Ureter (tissue), 1 donor: ENCODE data around the gene HJURP. TPM values are rescaled to one million over a fixed set of nuclear protein-coding genes. Genes with fewer than 3 reads are reported as not detected.

Experiments used
- DNase-seq: peaks from one replicate; pipeline ENCODE4 v3.0.0-alpha.2; 2020; ENCODE audit warnings: low spot score
- total RNA-seq: library from RNA; stranded (reverse); gene quantifications from one replicate; pipeline ENCODE4 v1.2.4, GENCODE V29; 2023
- donor health status: DM: yes; HTN: yes; CAD: no.

The HJURP gene
- total RNA-seq, 1 donor from 2014 or later, result 0.31 TPM

DNA sequence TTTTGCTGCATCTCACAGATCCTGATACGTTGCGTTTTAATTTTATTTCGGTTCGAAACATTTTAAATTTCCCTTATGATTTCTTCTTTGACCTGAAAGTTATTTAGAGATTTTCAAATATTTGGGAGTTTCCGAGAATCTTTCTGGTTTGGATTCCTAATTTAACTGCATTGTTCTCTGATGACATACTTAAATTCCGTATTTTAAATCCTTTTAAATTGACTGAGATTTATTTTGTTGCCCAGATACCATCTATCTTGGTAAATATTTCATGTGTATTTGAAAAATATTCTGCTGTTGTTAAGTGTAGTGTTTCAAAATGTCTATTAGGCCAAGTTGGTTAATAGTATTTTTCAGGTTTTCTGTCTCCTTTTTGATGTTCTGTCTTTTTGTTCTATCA lies 38.5 kb downstream of the HJURP start:
- DNase-seq, result no peak

DNA sequence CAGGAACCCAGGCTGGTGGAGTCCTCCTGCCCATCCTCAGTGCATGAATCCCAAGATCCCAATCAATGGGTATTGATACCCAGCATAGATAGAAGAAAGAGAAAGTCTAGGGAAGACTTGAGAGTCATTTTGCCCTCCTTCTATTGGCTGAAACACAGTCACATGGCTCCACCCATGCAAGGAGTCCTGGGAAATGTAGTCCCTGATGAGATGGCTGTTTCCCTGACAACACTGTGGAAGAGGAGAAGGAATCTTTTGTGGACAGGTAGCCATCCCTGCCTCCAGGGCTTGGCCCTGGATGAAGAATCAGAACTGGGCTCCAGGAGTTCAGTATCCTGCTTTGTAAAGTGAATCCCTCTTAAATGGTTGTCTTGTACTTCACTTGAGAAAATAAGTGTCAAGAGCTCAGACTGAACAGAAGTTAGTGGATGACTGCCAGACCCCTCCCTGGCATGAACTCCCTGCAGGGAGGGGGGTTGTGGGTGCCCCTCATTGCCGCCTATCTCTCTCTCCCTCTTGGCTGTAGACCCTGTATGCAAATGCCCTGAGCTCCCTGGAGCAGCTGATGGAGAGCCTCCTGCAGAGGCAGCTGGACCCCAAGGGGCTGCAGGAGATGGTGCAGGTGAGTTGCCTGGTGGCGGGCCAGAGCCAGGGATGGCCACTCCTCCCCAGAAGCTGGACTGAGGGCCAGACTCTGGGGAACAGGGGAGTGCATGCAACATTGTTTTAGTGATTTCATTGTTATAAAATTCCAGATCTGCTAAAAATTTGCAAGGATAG lies 40.1 kb downstream of the HJURP start:
- no peak for DNase-seq

DNA sequence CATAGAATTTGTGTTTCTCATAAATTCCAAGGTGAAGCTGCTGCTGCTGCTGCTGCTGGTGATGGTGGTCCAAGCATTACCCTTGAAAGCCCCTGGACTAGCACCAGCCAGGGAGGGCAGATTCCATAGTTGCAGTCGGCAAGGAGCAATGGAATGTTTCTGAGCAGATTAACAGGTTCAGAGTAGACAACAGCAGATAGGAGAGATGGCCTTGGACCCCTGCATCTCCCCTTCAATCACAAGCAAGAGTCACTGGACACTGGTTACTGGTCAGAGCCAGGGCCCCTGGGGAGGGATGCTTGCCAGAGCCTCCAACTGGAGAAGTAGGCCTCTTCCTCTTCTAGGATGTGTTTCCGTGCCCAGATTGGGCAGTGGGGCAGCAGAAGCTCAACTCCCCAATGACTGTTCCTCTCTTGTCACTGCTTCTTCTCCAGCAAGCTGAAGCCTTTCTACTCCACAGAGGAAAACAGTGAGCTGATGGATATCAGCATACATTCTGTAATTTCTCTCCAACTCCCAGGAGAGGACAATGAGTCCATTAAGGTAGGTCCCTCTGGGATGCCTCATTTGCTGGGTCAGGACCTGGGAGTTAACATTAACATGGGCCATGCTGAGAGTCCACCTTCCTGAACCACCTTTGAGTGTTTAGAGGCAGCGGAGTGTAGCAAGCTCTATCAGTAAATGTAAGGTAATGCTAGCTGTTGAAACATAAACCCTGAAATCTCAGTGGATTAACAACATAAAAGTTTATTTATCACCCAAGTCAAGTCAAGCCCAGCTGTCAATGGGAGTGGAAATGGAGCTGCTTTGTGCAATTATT lies 40.9 kb downstream of the HJURP start:
- DNase-seq, result no peak

DNA sequence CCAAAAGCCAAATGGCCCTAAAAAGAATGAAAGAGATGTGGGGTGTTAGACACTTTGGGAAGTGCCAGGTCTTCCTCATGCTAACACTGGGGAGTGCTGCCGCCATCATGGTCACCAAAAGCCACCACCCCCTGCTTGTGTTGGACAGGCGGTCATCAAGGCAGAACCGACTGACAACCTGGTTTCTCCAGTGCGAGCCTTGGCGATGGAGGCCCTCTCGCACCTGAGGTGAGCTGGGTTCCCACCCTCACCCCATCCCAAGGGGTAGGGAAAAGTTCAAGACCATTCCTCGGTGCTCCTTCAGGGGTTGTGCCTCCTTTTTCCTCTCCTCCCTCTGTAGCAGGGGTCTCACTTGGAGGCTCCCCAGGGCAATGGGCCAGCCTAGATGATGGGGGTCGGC lies 42.6 kb downstream of the HJURP start:
- DNase-seq, result no peak

DNA sequence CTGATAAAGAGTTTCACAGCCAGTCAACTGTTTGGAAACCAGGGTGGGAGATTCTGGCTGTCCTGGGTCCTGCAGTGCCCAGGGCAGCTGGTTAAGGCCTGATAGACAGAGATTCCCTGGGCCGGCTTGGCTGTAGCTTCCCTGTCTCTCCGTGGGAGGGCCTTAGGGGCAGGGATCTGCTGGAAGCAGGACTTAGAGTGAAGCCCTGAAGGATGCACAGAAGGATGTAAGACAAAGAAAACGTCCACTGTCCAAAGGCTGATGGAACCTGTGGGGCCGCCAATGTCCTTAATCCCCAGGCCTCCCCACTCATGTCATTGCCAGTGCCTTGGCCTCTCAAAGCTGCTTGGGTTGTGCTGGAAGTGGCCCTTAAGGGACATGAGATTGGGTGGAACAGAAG lies 43.2 kb downstream of the HJURP start:
- DNase-seq, result no peak

DNA sequence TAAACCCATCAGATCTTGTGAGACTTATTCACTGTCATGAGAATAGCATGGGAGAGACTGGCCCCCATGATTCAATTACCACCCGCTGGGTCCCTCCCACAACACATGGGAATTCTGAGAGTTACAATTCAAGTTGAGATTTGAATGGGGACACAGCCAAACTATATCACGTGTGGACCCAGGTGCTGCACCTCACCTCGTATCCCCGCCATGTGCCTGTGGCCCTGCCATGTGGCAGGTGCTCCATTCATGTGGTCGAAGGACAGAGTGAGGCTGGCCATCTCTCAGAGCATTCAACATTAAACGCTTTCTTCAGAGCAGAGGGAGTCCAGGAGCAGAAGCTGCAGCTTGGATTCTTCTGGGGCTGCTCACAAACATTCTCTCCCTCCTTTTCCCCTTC lies 44.0 kb downstream of the HJURP start:
- DNase-seq, result no peak

DNA sequence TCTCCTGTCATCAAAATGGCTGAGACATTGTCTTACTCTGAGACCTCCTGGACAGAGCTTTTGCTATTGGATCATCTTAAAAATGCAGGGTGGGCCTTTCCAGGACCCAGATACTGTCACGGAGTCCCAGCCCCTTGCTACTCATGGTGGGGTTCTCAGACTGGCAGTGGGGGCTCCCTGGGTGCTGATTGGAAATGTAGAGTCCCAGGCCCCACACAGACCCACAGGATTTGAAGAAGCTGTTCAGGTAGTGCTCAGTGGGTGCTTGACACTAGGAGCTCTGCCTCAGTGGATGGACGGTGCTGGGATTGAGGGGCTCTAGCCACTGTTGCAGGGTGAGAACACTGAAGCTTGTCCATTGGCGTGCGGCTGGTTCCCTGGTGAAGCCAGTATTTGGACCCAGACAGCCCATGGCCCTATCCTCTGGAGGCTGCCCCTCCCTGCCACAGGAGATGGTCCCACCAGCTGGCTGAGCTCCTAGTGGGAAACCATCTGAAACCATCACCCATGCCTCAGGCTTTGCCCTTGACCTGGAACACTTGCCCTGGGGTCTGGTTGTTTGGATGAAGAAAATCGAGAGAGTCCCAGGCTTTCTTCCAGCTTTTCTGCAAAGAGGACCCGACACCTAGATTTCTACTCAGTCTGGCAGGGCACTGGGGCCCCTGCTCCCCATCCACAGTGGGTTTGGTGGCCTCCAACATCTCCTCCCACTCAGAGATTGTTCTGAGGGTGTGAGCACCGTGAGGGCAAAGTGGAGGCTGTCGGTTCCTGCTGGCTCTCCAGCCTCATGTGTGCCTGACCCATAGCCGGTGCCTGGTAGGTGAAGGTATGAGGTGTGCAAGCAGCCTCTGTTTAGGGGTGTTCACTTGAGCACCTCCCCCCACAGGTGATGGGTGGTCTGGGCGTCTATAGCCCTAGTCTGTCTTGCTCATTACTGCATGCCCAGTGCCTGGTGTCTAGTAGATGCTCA lies 46.1 kb downstream of the HJURP start:
- DNase-seq, result peak; percentile 17

DNA sequence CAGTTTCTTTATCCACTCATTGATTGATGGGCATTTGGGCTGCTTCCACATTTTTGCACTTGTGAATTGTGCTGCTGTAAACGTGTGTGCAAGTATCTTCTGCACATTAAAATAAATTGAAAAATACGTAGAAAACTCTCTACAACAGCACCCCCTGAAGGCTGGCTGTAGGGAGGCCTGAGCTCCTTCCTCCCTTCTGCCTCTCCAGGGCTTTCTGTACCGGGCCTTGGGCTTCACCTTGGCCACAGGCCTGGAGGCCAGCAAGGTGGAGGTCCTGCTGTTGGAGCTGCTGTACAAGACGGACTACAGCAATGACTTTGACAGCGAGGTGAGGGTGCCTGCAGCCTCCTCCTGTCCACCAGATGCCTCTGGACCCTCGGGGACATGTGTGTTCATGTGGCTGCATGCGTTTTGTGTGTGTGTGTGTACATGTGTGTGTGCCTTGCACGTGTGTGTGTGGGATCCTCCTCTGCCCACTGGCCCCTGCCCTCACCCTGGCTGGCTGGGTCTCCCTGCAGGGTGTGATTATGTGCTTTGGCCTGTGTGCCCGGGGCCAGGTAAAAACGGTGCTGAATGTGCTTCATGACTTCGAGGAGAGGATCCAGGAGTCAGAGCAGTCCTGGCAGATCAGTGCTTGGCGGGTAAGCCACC lies 47.0 kb downstream of the HJURP start:
- DNase-seq, result no peak

DNA sequence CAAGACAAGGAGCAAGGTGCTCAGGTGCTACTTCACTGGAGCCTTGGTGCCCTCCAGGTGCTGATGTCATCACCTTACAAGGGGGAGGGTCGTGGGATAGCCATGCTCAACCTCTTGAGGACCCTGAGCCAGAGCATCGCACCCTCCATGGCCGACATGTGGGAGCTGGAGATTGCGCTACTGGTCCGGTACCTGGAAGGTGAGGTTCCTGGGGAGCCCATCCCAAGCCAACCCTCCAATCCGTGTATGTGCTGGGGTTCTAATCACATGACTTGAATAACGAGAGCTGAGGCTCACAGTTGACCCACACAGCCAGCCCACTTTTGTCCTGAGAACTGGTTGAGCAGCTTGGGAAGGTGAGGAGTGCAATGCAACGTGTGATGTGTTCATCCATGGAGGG lies 50.3 kb downstream of the HJURP start:
- DNase-seq, result peak; percentile 40

DNA sequence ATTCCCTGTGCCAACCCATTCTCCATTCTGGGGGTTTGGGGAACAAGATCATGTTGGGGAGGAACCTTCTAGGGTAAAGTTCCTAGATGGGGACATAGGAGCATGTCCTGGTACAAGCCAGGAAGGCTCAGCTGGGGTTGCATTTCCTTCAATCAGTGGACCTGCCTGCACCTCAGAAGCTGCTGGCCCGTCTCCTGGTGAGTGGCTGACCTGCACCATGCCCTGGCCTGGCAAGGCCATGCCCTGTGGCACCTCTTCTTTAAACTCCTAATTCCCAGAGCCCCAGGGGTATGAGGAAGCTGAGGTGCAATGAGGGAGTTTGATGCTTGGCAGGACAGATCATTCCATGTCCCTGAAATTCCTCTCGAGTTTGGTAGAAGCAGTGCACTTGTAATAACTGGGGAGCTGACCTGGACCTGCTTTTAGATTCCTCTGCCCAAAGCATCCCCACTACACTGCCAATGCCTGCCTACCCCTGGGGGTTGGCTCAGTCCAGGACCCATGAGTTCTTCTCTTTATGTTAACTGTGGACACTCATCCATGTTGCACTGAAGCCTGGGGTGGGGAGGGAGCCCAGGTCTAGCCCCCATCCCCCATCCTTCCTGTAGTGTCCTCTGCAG lies 50.9 kb downstream of the HJURP start:
- no peak for DNase-seq

DNA sequence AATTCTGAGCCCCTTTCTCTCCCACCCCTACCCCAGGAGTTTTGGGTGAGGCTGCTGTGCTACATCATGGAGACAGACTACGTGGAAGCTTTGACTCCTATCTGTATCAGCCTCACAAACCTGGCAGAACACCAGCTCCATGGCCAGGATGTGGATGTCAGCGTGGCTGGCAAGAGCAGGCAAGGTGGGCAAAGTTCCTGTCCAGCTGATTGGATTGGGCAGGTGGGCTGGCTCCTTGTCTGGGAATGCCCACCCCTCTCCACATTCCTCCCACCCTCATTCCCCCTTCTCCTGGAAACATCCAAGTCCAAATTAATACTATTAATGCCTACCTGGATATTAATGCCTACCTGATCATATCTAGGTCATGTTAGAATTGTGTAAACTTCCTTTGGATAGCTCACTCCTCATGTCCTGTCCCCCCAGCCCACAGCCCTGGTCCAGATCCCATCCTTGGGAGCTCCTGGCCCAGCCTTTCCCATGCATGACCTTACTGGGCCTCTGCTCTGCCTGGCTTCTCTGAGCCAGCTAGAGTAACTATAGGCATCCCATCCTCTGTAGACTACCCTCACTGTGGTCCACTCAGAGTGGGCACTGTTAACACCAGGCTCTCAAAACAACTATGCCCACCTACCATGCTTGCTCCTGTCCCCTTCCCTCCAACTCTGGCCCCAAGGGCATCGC lies 52.1 kb downstream of the HJURP start:
- no peak for DNase-seq

DNA sequence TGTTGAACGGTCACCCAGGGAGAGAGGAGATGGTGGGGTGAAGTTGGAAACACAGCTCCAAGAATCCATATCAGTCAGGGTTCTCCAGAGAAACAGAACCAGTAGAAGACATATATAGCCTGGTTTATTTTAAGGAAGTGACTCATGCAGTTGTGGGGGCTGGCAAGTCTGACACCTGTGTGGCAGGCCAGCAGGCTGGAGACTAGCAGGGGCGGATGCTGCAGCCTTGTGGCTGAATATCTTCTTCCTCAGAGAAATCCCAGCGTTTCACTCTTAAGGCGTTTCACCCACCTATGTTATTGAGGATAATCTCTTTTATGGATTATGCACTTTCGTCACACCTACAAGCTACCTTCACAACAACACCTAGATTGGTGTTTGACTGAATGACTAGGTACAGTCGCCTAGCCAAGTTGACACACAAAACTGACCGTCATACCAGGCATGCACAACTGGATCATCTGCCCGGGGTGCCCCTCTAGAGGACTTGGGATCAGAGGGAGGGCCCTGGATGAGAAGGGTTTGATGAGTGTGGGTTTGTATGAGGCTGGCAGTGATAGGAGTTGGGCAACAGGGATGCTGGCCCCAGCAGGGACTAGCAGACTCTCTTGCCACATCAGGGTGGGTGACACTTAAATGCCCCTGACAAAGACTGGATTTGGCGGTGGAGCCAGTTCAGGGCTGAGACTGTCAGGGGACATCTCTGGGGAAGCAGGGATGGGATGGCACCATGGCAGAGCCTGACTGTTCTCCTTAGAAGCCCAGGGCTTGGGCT lies 52.8 kb downstream of the HJURP start:
- DNase-seq, result no peak

DNA sequence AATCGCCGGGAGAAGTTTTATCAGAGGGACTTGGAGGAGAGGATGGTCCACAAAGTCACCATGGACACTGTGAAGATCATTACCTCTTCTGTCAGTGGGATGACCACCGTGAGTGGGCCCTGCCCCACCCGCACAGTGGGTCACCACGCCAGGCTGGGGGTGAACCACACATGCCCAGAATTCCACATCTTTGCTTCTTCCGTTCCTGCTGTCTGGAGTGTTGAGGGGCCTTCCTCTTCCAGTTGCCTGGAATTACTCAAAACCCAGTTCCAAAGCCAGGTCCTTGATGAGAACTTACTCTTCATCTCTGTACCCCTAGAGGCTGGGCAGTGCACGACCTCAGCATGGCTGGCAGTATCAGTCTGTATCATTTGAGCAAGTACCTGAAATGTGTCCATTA lies 54.1 kb downstream of the HJURP start:
- peak; percentile 20 for DNase-seq

DNA sequence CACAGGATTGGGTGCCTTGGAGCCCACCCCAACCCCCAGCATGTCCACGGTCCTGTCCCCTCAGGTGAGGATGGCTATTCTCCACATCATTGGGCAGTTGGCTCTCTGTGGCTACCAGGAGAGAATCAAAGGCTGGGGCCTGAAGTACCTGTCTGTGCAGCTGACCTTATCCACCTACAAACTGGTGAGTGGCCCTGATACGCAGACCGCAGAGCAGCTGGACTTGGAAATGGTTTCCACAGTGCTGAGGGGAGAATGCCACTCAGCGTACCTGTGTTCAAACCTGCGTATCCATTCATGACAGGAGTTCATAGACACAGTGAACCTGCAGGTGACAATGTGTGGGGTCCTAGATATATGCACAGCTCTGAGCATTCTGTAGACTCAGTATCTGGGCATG lies 54.6 kb downstream of the HJURP start:
- DNase-seq, result no peak

DNA sequence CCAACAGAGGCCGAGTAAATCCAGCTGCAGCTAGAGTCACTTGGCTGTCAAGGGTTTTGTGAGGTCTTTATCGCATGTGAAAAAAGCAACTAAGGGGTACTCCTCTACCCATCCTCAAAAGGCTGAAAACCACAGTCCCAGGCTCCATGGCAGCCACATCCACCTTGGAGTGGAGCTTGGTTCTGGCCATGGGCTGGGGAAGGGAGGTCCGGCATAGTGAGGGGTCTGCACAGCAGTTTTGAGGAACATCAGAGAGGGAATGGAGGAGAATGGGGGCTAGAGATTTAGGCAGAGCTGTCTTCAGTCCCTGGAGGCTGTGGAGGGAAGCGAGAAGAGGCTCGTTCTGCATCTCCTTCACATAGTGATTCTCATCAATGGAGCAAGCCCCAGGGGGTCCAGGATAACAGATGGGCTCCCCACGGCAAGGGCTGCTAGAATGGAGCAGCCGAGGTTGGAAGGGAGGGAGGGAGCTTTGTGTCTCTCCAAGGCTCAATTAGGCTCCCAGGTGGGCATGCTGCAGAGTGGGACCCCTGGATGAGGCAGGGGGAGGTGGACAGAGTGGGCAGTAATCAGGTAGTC lies 55.2 kb downstream of the HJURP start:
- peak; percentile 37 for DNase-seq

DNA sequence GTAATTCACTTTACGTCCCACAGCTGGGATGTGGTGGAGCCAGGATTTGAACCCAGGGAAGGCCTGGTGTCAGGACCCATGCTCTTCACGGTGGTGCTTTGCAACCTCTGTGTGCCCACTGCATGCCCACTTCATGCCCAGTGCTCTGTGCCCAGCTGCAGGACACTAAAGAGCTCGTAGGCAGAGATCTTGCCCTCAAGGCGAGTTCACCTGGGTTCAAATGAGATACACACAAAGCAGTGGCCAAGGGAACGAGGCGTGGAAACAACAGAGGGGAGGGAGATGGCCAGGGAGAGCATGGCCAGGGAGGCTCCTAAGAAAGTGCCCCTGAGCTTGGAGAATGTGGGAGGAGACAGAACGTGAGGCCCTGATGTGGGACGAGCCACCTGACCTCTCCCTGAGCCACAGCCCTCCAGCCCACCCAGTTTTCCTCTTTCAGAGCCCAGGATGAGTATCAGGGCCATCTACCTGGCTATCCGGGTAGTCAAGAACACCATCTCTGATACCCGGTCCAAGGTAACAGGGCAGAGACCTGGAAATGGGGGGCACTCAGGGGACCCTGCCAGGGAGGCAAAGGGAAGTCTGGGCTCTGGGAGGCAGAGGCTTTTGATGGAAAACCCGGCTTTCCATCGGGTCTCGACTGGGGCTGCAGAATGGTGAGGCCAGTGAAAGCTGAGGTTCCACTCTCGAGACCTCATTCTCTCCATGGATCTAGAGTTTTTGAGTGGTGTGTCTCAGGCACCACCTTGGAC lies 55.8 kb downstream of the HJURP start:
- peak; percentile 25 for DNase-seq

DNA sequence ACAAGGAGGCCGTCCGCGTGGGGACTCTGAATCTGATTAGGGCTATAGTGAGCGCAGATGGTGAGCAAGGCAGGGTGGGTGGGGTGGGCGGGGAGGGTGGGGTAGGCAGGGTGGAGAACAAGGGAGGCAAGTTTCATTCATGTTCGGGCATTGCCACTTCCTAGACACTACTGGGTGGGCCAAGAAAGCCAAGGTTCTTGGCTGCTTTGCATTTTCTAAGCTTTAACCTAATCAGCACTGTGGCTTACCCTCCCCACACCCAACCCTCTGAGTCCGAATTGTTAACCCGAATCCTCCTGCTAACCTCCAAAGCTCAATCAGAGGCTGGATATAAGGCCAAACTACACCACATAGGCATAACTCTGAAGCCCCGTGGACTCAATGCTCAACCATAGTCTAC lies 58.1 kb downstream of the HJURP start:
- no peak for DNase-seq

DNA sequence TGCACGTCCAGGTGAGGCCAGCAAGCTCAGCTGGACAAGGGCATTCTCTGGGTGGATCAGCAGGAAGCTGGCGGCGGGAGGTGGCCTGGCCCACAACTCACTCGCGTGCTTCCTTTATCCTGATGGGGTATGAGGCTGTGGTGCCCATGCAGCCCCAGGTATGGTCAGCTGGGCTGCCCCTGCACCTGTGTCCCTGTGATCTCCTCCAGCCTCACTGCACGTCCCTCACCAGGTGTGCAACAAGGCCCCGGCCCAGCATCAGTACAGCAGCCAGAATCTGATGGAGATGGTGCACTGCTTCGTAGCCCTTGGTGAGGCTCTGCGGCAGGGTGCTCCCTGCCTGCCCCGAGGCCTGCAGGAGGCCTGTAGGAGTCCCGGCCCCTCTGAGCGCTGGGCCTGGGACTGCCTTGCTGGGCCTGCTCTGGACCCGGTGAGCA lies 58.6 kb downstream of the HJURP start:
- no peak for DNase-seq
